Hair follicle dermal papilla cell (primary cell): ENCODE results near the gene POLE2. TPM values are rescaled to one million over a fixed set of nuclear protein-coding genes. Genes with fewer than 3 reads are reported as not detected.

Experiments used
- small RNA-seq: library from RNA; depleted of rRNA; stranded (forward); fragments of <200 nt; gene quantifications from one replicate; pipeline ENCODE3, GENCODE V24; 2012
- total RNA-seq: library from RNA; depleted of rRNA; stranded (reverse); fragments of >200 nt; gene quantifications from 2 replicates; pipeline ENCODE4 v1.2.3, GENCODE V29; 2012

POLE2 gene
- total RNA-seq: 2.7 and 4.7 TPM in 2 replicates

GRCh38 chr14:49687942-49688700, at the start of gene POLE2:
POLE2 (minus strand) TSS chr14:49688214; CDS start chr14:49688203, 11 bp downstream.

GRCh38 chr14:49692811-49693734, 5.1 kb upstream of the POLE2 start, which contains the start of gene KLHDC1:
KLHDC1 (plus strand) TSS chr14:49693120; CDS start chr14:49693195, 75 bp downstream.

GRCh38 chr14:49634547-49635334, 53.3 kb downstream of the POLE2 start, which contains the start of gene DNAAF2:
DNAAF2 (minus strand) TSS chr14:49635244; CDS start chr14:49635149, 95 bp downstream.

GRCh38 chr14:49620182-49621113, 67.6 kb downstream of the POLE2 start, which contains the start of the genes MGAT2 and RPL36AL:
MGAT2 (plus strand) TSS chr14:49620799; CDS start chr14:49621269, 470 bp downstream.
RPL36AL (minus strand) TSS chr14:49620626; CDS start chr14:49619104, 1,522 bp downstream.

GRCh38 chr14:49598485-49599300, 89.3 kb downstream of the POLE2 start, which contains the start of gene LRR1:
LRR1 (plus strand) TSS chr14:49598940; CDS start chr14:49599021, 81 bp downstream.

Small RNA genes lying within 50 kb of the gene (small RNA-seq; reads per million reads assigned to genes)
- gene AL139099.3: not detected
- not detected for gene RNU6ATAC30P

Other genes starting within 250 kb of the POLE2 start
- 977 and 987 TPM in 2 replicates for gene RPS29, start 101.8 kb downstream of the POLE2 start, total RNA-seq
- gene LRR1, start 89.3 kb downstream of the POLE2 start, total RNA-seq: 7.0 and 9.1 TPM in 2 replicates
- gene RPL36AL, start 67.6 kb downstream of the POLE2 start, total RNA-seq: 72.2 and 95.4 TPM in 2 replicates
- gene MGAT2, start 67.4 kb downstream of the POLE2 start, total RNA-seq: 79.5 and 81.0 TPM in 2 replicates
- gene DNAAF2, start 53.0 kb downstream of the POLE2 start, total RNA-seq: 7.4 and 7.6 TPM in 2 replicates
- gene KLHDC1, start 4.9 kb upstream of the POLE2 start, total RNA-seq: 3.2 and 5.7 TPM in 2 replicates
- gene KLHDC2, start 79.9 kb upstream of the POLE2 start, total RNA-seq: 78.3 and 79.5 TPM in 2 replicates
- gene NEMF, start 164.6 kb upstream of the POLE2 start, total RNA-seq: 50.4 and 57.9 TPM in 2 replicates
- 73.3 and 74.8 TPM in 2 replicates for gene ARF6, start 204.9 kb upstream of the POLE2 start, total RNA-seq